HG03280 (cell line): ENCODE results near the gene GNAI2.
A peak's percentile ranks its signal among the peaks of the same experiment; 100 is the strongest.
"Not testable (repeated sequence)": the region's sequence is repeated elsewhere in the genome, so short reads cannot be mapped to it uniquely, and the experiment has no call there.

ENCODE experiments used
- ATAC-seq: cut with Tn5 transposase; IDR thresholded peaks from one replicate; pipeline ENCODE4 v1.9.1; 2021; ENCODE audit warnings: mild to moderate bottlenecking, moderate library complexity; ENCODE audit not compliant: unreplicated experiment

The GNAI2 gene

GRCh38 chr3:50262778-50263177, 26.8 kb downstream of the GNAI2 start:
- ATAC-seq: no peak

GRCh38 chr3:50263478-50264382, 27.7 kb downstream of the GNAI2 start:
- ATAC-seq: no peak

- ATAC-seq: no peak
Observed at GRCh38 chr3:50264383-50264963, 28.5 kb downstream of the GNAI2 start.

- ATAC-seq: no peak
Observed at GRCh38 chr3:50264964-50265485, 29.0 kb downstream of the GNAI2 start.

DNA sequence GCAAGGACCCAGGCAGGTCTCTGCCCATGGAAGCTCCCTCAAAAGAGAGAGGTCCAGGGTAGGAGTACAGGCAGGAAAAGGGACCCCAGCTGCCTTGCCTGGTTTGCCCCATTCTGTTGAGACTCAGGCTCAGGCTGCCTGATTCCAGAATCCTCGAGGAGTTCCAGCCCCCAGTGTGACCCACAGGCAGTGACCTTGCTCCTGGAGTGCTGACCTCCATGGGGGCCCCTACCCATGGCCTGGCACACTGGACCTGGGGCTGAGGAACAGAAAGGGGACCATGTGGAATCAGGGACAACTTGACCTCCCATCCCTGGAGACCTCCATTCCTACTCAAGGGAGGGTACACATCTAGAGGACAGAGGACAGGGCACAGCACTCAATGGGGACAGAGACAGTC, 29.6 kb downstream of the GNAI2 start:
- no peak for ATAC-seq

DNA sequence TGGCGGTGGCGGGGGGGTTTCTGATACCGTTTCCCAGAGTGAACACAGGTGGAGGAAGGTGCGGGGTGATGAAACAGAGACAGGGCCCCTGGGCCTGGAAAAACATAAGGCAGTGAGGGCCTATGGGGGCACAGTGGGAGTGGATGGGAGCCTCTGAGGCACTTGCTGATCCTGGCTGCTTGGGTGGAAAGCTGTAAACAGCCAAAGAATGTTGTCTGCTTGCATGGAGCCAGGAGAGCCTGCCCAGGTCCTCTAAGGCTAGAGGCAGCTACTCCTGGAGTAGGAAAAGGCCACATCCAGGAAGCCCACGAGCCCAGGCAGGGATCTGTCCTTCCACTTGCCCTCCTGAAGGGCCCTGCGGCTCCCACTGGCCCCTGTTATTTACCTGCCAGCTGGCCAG, 30.0 kb downstream of the GNAI2 start:
- no peak for ATAC-seq

DNA sequence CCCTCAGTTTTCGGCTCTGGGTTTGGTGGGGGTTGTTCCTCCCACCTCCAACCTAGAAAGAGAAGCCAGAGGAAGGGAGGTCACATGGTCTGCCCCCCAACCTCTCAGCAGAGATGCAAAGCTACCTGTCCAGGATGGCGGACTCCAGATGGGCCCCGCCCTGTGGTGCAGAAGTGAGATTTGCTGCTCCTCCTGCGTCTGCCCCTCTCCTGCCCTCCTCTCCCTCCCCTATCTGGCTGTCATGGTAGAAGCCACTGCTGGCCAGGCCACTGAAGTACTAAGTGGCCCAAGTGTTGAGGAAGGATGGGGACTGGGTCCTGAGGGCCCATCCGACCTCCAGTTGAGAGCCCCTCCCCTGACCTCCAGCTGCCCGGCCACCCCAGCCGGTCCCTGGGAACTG, 30.8 kb downstream of the GNAI2 start:
- no peak for ATAC-seq

- no peak for ATAC-seq
Observed at GRCh38 chr3:50267280-50267913, 31.4 kb downstream of the GNAI2 start.

DNA sequence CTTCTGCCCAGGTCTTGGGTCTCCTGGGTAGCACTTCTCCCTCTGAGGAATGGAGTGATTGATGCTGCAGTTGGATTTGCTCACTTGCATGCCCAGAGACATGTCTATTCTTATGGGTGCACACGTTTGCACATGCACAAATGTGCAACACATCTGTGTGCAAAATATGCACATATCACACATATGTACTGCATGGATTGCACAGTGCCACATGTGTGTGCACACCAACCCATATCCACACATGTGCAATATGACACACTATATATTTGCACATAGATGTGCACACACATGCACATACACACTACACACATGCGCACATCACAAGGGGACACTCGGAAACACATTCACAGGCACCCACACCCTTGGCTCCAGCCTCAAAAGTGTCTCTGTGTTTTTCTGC, 32.3 kb downstream of the GNAI2 start:
- no peak for ATAC-seq

GRCh38 chr3:50268703-50269451, 32.9 kb downstream of the GNAI2 start, which contains the start of gene SEMA3B:
Gene SEMA3B (plus strand): TSS chr3:50269147. CDS start chr3:50269241, 94 bp downstream.
- no peak for ATAC-seq

GRCh38 chr3:50269460-50269859, 33.5 kb downstream of the GNAI2 start:
- ATAC-seq: no peak

DNA sequence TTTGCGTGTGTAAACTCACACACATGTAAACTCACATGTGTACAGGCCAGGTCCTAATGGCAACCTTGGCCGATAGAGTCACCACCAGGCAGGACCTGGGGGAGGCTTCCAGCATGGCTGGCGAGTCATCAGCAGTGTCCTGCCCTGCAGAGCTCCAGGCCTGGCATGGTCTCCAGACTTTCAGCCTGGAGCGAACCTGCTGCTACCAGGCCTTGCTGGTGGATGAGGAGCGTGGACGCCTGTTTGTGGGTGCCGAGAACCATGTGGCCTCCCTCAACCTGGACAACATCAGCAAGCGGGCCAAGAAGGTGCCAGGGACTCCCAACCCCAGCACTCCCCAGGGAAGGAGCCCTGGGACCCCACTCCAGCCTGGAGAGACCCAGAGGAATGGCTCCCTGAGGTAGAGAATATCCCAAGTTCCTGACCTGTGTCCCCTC, 34.0 kb downstream of the GNAI2 start:
- no peak for ATAC-seq

DNA sequence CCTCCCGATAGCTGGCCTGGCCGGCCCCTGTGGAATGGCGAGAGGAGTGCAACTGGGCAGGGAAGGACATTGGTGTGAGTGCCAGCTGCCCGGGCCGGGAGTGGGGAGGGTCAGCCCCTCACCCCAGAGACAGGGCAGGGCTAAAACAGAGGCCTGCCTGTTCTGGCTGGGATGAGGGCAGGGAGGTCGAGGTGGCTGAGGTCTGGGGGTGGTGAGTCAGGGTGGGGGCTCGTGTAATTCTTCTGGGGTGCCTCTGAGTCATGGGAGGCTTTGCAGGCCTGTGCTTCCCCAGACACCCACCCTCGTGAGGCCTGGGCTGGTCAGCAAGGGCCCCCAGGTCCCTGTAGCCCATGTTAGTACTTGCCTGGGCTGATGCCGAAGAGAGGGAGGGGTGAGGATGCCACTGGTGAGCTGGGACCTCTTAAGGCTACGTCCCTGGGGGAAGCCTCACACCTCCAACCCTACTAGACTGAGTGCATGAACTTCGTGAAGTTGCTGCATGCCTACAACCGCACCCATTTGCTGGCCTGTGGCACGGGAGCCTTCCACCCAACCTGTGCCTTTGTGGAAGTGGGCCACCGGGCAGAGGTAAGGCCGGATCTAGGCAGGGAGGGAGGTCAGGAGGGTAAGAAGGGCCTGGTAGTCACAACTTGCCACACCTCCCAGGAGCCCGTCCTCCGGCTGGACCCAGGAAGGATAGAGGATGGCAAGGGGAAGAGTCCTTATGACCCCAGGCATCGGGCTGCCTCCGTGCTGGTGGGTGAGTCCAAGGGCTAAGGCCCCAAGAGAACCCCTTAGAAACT, 34.6 kb downstream of the GNAI2 start:
- no peak for ATAC-seq

DNA sequence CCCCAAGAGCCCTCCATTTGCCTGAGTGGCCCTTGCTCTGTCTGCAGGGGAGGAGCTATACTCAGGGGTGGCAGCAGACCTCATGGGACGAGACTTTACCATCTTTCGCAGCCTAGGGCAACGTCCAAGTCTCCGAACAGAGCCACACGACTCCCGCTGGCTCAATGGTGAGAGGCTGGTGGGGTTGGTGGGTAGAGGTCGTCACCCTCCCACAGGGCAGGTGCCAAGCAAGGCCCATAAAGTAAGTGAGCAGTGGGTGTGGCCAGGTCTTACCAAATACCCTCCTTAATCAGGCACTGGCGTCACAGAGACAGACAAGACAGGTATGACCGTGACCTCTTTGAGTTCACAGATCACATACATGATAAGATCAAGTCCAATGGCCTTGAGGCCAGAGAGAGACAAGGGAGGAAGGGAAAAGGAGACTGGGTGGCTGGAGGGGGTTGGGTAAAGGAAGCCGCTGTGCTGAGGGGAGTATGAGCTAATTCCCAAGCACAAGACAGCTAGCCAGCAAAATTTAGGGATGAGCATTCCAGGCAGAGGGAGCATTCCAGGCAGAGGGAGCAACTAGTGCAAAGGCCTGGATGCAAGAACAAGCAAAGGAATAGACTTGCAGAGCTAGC, 35.4 kb downstream of the GNAI2 start:
- no peak for ATAC-seq

DNA sequence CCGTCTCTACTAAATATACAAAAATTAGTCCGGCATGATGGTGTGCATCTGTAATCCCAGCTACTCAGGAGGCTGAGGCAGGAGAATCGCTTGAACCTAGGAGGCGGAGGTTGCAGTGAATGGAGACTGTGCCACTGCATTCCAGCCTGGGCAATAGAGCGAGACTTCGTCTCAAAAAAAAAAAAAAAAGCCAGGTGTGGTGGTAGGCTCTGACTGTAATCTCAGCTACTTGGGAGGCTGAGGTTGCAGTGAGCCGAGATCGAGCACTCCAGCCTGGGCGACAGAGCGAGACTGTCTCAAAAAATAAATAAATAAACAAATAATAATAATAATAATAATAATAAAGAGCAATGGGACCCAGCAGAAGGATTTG, 36.5 kb downstream of the GNAI2 start:
- ATAC-seq: not testable (repeated sequence)

DNA sequence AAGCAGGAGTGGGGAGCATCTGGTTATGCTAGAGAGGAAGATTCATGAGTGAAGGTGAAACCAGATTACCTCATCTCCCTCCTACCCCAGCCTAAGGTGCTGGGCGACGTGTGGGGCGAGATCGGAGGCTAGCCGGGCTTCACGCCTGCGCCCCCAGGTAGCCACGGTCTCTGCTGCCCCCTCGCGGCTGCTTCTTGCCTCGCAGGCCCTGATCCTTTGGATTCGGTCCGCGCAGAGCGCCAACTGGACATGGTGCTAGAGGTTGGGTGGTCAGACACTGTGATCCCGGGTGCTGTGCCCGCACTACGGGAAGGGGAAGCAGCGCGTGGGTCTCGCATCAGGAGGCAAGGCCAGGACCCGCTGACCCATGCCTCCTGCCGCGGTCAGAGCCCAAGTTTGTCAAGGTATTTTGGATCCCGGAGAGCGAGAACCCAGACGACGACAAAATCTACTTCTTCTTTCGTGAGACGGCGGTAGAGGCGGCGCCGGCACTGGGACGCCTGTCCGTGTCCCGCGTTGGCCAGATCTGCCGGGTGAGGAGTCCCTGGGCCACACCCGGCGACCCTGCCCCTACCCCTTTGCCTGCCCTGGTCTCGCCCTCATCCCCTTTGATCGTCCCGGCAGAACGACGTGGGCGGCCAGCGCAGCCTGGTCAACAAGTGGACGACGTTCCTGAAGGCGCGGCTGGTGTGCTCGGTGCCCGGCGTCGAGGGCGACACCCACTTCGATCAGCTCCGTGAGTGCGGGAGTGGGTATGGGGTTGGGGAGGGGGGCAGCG, 37.1 kb downstream of the GNAI2 start:
- ATAC-seq: peak; percentile 82

- ATAC-seq: no peak
Observed at GRCh38 chr3:50273689-50274065, 37.7 kb downstream of the GNAI2 start.

GRCh38 chr3:50274371-50275104, 38.5 kb downstream of the GNAI2 start:
- no peak for ATAC-seq
